GM18499 (cell line): ENCODE data around the gene ARID1B.

Source experiments
- ATAC-seq: cut with Tn5 transposase; IDR thresholded peaks from one replicate; pipeline ENCODE4 v1.9.1; 2021; ENCODE audit warnings: moderate number of reproducible peaks; ENCODE audit not compliant: insufficient read depth, unreplicated experiment

The ARID1B gene

DNA sequence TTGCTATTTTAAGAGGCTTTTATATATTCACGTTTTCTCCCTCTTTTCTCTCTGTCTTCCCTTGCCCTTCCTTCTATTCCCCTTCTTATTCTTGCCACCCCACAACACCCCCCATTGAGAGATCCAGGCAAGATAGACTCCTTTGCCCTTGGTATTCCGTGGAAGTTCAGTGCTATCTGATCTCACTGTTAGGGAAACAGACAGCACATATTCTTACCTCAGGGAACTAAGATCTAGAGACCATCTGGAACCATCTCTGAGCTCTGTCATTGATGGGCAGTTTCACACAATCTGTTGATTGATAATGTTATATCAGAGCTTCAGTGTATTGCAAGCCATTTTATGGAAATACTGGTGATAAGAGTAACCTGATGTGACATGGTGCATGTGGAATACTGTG is 228.8 kb downstream of the ARID1B start:
- ATAC-seq = no peak

DNA sequence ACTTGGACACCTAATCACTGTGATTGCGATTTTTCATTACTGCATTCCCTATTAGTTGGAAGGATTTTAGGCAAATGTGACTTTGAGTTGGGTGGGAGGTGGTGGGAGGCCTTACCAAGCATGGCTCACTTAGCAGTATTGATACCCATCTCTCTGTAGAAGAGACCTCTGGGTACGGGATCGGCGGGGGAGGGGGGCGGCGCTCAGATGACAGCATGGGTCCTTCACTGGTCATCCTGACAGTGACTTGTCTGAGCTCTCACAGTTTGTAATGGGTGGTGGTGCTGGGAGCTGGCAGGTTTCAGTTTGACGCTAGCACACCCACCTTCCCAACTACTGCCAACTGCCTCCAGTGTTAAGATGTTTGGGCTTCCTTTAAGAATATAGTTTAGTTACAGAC is 231.4 kb downstream of the ARID1B start:
- ATAC-seq = no peak

GRCh38 chr6:157012355-157012754 is 235.2 kb downstream of the ARID1B start:
- no peak for ATAC-seq

GRCh38 chr6:157013649-157014304 is 236.6 kb downstream of the ARID1B start:
- ATAC-seq = no peak

GRCh38 chr6:157014871-157015270 is 237.7 kb downstream of the ARID1B start:
- no peak for ATAC-seq

DNA sequence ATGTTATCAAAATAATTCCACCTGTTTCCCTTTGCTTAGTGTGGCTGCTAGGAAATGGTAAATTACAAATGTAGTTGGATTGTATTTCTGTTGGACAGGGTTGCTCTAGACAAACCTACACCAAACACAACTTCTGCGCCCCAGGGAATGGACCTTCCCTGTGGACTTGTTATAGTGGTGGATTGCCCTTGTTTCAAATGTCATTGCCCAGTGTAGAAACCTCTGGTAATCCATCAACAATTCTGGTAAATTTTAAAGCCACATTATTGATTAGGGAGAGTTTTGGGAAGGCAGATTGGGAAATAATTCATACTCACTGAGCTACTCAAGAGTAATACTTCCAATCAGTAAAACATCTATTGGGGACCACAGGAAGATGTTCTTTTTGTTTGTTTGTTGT is 239.8 kb downstream of the ARID1B start:
- ATAC-seq = no peak

DNA sequence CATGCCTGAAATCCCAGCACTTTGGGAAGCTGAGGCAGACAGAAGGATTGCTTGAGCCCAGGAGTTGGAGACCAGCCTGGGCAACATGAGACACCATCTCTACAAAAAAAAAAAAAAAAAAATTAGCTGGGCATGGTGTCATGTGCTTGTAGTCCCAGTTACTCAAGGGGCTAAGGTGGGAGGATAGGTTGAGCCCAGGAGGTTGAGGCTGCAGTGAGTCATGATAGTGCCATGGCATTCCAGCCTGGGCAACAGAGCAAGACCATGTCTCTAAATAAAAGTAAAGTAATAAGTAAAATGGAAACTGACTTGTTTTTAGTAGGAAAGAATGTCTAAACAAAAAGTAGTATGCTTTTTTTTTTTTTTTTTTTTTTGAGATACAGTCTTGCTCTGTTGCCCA is 240.7 kb downstream of the ARID1B start:
- ATAC-seq = no peak

GRCh38 chr6:157019115-157019641 is 242.0 kb downstream of the ARID1B start:
- no peak for ATAC-seq

GRCh38 chr6:157019733-157020132 is 242.6 kb downstream of the ARID1B start:
- ATAC-seq = no peak

GRCh38 chr6:157020398-157020797 is 243.2 kb downstream of the ARID1B start:
- no peak for ATAC-seq

- peak; percentile 16 for ATAC-seq
Observed at GRCh38 chr6:157020881-157021343, 243.7 kb downstream of the ARID1B start.

GRCh38 chr6:157021344-157021992 is 244.3 kb downstream of the ARID1B start:
- peak; percentile 37 for ATAC-seq

GRCh38 chr6:157021993-157022740 is 245.0 kb downstream of the ARID1B start:
- ATAC-seq = peak; percentile 22

- ATAC-seq = no peak
Observed at GRCh38 chr6:157023958-157024357, 246.8 kb downstream of the ARID1B start.

- ATAC-seq = no peak
Observed at GRCh38 chr6:157024745-157025144, 247.6 kb downstream of the ARID1B start.

GRCh38 chr6:157025437-157025836 is 248.3 kb downstream of the ARID1B start:
- ATAC-seq = no peak

DNA sequence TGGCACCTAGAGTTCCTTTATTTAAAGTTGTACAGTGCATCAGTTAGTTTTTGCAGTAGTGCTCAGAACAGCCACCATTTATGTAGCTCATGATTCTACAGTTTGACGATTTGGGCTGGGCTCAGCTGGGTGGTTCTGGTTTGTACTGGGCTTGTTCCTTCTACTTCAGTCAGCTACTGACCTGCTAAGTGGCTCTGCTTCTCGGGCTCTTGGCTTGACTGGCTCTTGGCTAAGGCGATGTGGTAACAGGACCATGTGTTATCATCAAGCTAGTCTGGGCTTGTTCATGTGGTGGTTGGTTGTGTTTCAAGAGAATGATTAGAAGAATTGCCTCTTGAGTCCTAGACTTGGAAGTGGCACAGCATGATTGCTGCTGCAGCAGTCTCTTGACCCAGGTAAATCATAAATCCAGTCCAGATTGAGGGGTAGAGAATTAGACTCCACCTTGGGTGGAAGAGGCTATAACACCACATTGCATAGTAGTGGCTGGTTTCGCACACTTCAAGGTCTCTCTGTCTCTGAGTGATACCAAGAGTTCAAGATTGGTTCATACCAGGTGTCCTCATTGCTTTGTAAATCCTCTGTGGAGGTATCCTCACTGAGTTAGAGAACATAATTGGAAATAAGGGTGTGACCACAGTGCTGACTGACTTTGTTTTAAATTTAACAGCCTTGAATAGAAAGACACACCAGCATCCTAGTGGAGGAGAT is 253.0 kb downstream of the ARID1B start:
- ATAC-seq = peak; percentile 51

DNA sequence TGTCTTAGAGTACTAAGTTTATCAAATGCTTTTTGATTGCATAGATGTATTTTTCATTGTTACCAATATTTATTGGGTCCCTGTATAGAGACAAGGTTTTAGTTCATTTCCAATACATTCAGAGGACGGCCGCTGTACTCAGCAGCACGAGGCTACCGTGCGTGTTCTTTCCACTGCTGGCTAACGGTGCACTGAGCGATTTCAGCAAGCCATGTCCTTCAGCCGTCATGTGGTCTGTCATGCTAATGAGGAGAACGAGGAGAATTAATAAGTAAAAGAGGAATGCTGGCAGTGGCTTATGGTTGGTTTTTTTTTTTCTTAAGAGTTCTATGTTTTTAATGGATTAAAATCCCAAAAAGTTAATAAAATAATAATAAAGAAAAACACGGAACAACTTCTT is 253.6 kb downstream of the ARID1B start:
- ATAC-seq = no peak

DNA sequence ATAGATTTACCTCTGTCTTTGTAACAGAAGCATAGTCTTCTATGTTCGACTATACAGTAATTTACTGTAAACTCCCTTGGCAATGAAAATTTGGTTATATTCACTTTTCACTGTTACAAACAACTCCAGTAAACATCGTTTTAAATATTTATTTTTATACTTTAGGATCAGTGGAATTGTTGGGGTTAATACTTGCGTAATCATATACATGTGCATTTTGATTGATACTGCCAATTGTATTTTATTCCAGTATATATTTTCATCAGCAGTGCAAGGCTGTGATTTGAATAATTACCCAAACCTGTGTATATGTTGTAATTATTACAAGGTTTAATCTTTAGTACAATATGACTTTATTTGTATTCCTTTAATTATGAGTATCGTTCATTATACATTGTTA is 255.7 kb downstream of the ARID1B start:
- ATAC-seq = no peak

DNA sequence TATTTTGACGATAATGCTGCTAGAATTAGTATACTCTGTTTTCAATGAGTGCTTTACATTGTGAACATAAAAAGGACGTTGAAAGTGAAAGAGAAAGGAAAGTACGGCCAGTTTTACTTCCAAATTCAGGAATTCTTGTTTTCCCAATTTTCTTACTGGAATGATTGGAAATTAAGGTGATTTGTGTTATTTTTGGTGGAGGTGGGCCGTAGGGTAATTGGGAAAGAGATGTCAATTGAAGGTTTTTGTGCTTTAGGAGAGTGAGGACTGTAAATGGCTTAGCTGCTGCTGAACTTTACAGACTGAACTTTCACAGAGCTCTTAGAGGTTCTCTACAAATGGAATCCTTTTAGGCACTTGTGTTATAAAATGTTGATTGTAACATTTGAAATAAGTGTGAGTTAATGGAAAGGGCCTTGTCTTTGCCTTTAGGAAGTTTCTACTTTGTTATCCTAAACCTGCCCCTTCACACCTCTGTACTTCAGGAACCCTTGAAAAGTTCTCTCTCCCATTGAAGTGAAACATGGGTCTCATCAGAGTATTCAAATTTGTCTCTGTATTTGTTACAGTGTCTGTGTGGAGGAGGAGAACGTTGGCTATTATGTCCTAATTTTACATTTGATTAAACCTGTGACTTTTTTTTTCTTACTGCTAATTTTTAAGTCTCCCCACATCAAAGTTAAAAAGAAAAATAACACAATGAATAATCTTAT is 256.4 kb downstream of the ARID1B start:
- ATAC-seq = no peak
